HG03457 (cell line): ENCODE results near the gene FGF12.

Experiments used
- ATAC-seq: cut with Tn5 transposase; IDR thresholded peaks from one replicate; pipeline ENCODE4 v1.9.1; 2021; ENCODE audit warnings: moderate number of reproducible peaks; ENCODE audit not compliant: unreplicated experiment

Gene FGF12

GRCh38 chr3:192219926-192220325 lies 507.4 kb downstream of the FGF12 start:
- no peak for ATAC-seq

DNA sequence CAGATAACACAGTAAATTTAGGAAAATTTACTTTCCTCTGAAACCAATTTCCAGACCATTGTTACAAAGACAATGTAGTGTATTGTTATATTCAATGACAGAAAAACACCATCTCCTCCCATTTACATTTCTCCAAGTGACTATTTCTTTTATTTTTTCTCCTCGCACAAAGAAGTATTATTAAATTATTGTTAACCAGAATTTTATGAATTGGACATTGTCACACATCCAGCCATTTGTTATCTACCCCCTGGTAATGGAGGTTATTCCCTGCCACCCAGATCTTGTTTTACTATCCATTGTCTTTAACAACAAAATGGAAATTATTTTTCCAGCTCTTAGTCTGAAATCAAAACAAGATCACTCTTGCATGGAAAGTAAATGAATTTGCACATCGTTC lies 511.3 kb downstream of the FGF12 start:
- no peak for ATAC-seq

GRCh38 chr3:192212979-192213378 lies 514.4 kb downstream of the FGF12 start:
- ATAC-seq: no peak

DNA sequence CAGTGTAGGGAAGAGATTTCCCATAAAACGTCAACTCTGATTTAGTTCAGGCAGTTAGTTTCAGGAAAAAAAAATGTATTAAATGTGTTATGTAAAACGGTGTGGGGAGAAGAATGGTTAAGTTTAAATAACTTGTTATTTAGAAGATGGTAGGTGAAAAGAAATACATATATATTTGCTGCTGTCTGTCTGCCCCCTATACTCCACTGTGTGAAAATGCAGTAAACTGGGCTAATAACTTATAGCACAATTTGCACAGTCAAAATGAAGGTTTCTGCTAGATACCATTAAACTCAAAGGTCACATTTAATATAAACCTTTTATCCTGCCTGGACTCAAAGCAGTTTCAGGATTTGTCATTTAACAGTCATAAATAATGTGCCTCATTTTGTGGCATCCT lies 515.0 kb downstream of the FGF12 start:
- no peak for ATAC-seq

DNA sequence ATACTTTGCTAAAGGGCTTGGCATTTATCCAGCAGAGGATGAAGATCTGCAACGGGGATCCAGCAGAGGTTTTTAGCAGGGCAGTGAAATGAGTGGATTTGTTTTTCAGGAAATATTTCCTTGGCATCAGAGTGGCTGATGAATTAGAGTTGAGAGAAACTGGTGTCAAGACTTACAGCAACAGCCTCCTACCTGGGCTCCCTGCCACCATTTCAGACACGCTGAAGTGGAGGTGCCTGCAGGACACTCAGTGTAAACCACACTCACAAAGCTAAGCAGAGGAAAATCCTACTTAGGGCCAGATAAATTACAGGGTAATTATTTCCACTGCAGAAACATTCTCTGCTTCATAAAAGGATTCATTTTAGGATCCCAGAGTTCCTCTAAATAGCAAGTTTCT lies 519.7 kb downstream of the FGF12 start:
- no peak for ATAC-seq

- ATAC-seq: no peak
Observed at GRCh38 chr3:192207239-192207638, 520.1 kb downstream of the FGF12 start.

- ATAC-seq: no peak
Observed at GRCh38 chr3:192194085-192194484, 533.3 kb downstream of the FGF12 start.

- ATAC-seq: peak; percentile 80
Observed at GRCh38 chr3:192188218-192188835, 539.0 kb downstream of the FGF12 start.

GRCh38 chr3:192187485-192188051 lies 539.8 kb downstream of the FGF12 start:
- ATAC-seq: no peak

DNA sequence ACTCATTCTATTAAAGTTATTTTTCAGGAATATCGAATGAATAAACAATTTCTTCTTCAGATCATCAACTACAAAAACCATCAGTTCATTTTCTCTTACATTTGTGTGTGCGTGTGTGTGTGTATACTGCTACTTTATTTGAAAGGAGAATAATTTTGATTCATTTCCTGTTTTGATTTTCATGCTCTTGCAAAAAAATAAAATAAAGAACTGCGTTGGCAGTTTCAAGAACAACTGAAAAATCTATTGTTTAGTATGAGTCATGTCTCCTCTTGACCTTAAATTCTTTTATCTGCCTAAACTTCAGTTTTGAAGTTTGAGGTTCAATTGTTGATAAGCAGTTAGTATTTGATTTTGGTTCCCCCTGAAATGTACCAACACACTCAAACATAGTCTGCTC lies 540.8 kb downstream of the FGF12 start:
- no peak for ATAC-seq

GRCh38 chr3:192186045-192186444 lies 541.3 kb downstream of the FGF12 start:
- no peak for ATAC-seq

- no peak for ATAC-seq
Observed at GRCh38 chr3:192183109-192183508, 544.2 kb downstream of the FGF12 start.

DNA sequence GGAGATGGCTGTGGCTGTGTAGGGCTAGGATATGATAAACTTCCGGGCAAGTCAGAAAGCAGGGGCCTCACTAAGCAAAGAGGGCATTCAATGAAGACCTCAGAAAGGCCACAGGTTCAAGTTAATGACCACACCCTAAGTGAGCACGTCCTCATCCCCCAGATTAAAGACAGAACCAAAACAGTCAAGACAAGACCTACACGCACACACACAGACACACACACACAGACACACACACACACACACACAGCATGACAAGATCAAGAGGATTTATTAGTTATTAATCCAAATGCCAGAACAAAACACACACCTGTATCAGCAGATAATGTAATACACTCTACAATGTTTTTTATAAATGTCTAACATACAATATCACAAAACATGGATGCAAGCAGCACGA lies 546.2 kb downstream of the FGF12 start:
- ATAC-seq: no peak

DNA sequence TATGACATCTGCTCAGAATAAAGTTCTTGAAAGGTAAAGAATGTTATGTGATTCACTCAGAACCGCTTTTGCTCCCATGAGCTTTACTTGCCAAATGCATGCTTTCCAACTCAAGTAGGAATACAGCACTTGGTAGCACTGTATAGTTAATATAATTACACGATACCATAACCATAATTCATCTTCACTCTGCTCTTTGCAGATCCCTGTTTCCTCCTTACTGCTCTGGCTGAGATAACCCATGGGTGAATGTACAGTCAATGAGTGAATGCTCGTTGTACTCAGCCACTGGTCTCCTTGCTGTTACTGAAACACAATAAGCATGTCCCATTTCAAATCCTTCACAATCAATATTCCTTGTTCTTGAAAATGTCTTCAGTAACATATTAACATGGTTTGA lies 550.0 kb downstream of the FGF12 start:
- no peak for ATAC-seq

- ATAC-seq: no peak
Observed at GRCh38 chr3:192174283-192174682, 553.1 kb downstream of the FGF12 start.

DNA sequence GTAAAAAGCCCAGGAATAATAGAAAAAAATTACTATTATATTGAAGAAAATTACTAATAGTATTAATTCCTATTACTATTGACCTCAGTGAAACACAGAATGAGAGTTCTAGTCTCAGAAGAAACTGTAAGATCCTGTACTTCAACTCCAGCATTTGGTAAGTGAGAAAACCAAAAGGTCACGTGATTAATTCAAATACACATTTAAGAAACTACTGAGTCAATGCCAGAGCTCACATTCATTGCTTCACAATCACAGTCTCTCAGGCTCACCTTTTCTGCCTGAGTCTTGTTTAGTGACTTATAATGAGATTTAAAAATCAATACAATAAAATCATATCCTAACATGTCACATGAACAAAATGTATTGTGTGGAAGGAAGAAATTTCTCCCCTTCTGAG lies 556.1 kb downstream of the FGF12 start:
- no peak for ATAC-seq

GRCh38 chr3:192170659-192171058 lies 556.7 kb downstream of the FGF12 start:
- no peak for ATAC-seq

GRCh38 chr3:192170031-192170430 lies 557.3 kb downstream of the FGF12 start:
- no peak for ATAC-seq

DNA sequence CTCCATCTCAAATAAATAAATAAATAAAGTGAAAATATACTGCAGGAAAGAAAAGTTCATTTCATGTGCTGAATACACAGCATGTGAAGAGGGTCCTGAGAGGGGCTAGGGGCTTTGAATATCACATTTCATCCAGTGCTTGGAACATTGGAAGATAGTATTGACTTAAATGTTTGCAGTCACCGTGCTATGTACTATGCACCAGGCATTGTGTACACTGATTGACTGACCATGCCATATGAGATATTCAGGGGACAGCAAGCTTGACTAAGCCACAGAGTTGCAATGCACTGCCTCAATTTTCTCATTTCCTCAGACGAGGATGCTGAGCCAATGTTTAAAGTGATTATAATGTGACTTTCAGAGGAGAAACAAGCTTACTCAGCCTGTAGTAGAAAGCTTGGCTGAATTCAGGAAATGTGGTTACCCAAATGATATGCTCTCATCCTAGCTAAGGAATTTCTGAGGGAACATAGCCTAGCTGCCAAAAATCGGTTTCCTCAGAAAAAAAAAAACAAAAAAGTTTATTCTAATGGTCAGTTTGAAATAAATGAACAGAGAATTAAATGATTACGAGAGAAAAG lies 557.9 kb downstream of the FGF12 start:
- ATAC-seq: no peak

DNA sequence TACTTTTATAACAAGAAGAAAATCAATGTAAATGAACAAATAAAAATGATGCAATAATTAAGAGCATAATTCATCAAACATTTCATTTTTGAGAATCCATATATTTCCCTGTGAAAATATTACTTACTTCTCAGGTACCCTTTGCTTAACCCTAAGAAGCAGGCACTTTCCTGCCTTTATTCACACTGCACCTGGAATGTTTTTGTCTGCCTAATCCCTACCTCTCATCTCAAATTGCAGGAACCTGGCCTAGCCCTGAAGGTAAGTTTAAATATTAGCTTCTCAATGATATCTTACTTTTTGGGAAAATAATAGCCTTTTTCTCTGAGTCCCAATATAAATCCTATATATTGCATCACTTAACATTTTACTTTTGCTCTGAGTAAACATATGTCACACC lies 559.1 kb downstream of the FGF12 start:
- ATAC-seq: no peak

- no peak for ATAC-seq
Observed at GRCh38 chr3:192165552-192165951, 561.8 kb downstream of the FGF12 start.

DNA sequence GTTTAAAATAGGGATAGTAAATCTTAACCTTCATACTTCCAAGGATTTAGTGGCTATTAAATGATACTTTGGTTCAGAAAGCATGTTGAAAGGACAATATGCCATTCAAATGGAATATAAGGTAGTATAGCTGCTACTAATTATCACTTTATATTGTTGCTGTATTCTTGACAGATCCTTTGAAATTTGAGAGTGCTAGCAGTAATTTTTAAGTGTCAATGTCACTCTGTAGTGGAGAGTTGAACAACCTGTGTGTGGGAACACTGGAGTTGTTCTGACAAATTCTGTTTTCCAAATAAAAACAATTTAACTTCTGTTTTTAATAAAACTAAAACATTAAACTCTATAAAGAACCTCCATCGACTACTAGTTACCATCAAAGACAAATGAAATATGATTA lies 565.7 kb downstream of the FGF12 start:
- ATAC-seq: no peak

DNA sequence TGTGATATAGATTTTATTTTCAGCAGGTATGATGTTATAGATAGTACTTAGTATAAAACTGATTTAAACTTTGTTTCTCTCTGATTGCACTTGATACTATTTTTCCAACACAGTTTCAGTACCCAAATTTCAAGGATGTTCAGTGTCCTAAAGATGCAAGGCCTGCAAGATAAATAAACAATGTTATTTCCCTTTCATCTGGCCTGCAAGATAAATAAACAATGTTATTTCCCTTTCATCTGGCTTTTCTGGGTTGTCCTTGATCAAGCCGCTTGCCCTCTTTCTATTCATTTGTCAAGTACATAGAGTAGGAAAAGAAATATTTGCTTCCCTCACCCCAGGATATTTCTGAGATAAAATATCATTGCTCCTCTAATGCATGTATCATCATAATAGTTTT lies 571.0 kb downstream of the FGF12 start:
- ATAC-seq: no peak
